Right lobe of liver (tissue), 4 donors: Measurements from ENCODE around the gene SLX4IP.

Experiments
- CTCF ChIP-seq, 4 donors: fragments of 200-600 bp in 3 of 4; fragments of 450-650 bp in 1 of 4; IDR thresholded peaks; one replicate each; pipeline versions ENCODE4 v1.5.1 to v1.8.0; 2016 to 2022; ENCODE audit warnings: antibody characterized with exemption in 4 of 4, mild to moderate bottlenecking in 2 of 4
- POLR2A ChIP-seq: fragments of 450-650 bp; IDR thresholded peaks from one replicate; pipeline ENCODE4 v1.6.1; 2017; ENCODE audit warnings: antibody characterized with exemption, mild to moderate bottlenecking
- donor health status: DM: no; HTN: no; CAD: no.
- donor health status: DM: no; HTN: no; CAD: no.
- donor health status: DM: no; HTN: yes; CAD: no.

- TF ChIP-seq POLR2A (peak; percentile 51), CTCF (IDR thresholded peaks at IDR 0.05) (no peak)
Measured at GRCh38 chr20:10434832-10435812, at the start of gene SLX4IP.
